Activated CD4-positive, alpha-beta memory T cell treated with anti-CD3 and anti-CD28 coated beads for 36 hours (primary cell): ENCODE data around the gene ABCC4. TPM values are rescaled to one million over a fixed set of nuclear protein-coding genes. Genes with fewer than 3 reads are reported as not detected.

Experiments
- CTCF ChIA-PET: fragments of 350-600 bp; sonication (Branson Sonifier 250); formaldehyde crosslinking; loops from one replicate; lab custom pipeline; 2021; ENCODE audit warnings: antibody characterized with exemption, inconsistent platforms; lab: Charles Lee
- POLR2A ChIA-PET: fragments of 350-600 bp; sonication (Branson Sonifier 250); formaldehyde crosslinking; loops from one replicate; lab custom pipeline; 2021; ENCODE audit warnings: antibody characterized with exemption; lab: Charles Lee
- DNase-seq: peaks from one replicate; pipeline ENCODE4 v3.0.0-alpha.2; 2020
- H3K27ac Mint-ChIP-seq: one replicate; pipeline ENCODE4 v1.8.0; 2021; ENCODE audit warnings: mixed read lengths
- H3K27me3 Mint-ChIP-seq: one replicate; pipeline ENCODE4 v1.8.0; 2021; ENCODE audit warnings: mixed read lengths
- H3K36me3 Mint-ChIP-seq: one replicate; pipeline ENCODE4 v1.8.0; 2021; ENCODE audit warnings: mixed read lengths
- H3K4me1 Mint-ChIP-seq: one replicate; pipeline ENCODE4 v1.8.0; 2021; ENCODE audit warnings: low read depth, mixed read lengths
- H3K4me3 Mint-ChIP-seq: one replicate; pipeline ENCODE4 v1.8.0; 2021; ENCODE audit warnings: mild to moderate bottlenecking, mixed read lengths
- H3K9me3 Mint-ChIP-seq: one replicate; pipeline ENCODE4 v1.8.0; 2021; ENCODE audit warnings: mixed read lengths
- intact Hi-C: fragments of 100-400 bp; cut with micrococcal nuclease; formaldehyde crosslinking; loops from one replicate; pipeline ENCODE4 v1.15.1; 2023
- total RNA-seq, 2 experiments: library from RNA; stranded (reverse); gene quantifications; one replicate each; pipeline ENCODE4 v1.2.3, GENCODE V29; 2021

ABCC4 gene
- total RNA-seq, 2 experiments from 2014 or later: 6.9 to 8.7 TPM

GRCh38 chr13:95137096-95137495 lies 164.2 kb downstream of the ABCC4 start:
- H3K27me3 Mint-ChIP-seq: no peaks in the 10 kb centered on the region
- DNase-seq: no peak
- no peaks in the 10 kb centered on the region for H3K4me1 Mint-ChIP-seq
- H3K4me3 Mint-ChIP-seq: no peak overlapping the region
- ChIA-PET POLR2A (no interaction called here), CTCF (interaction anchor here (1.1 kb wide), 1 partner anchor 52 kb away, joined by 3 read pairs; no protein-coding TSS in a partner anchor)
- peaks cover 35% of the 10 kb centered on the region for H3K36me3 Mint-ChIP-seq
- intact Hi-C loops: loop anchor here (2.0 kb wide), 1 partner anchor 36 kb away; no protein-coding TSS in a partner anchor
- no peak overlapping the region for H3K27ac Mint-ChIP-seq
- no peaks in the 10 kb centered on the region for H3K9me3 Mint-ChIP-seq

GRCh38 chr13:95136638-95137037 lies 164.6 kb downstream of the ABCC4 start:
- Mint-ChIP-seq H3K4me3 (no peak overlapping the region), H3K36me3 (peaks cover 33% of the 10 kb centered on the region), H3K27ac (no peak overlapping the region), H3K9me3 (no peaks in the 10 kb centered on the region), H3K4me1 (no peaks in the 10 kb centered on the region), H3K27me3 (no peaks in the 10 kb centered on the region)
- intact Hi-C loops: loop anchor here (2.0 kb wide), 1 partner anchor 36 kb away; no protein-coding TSS in a partner anchor
- ChIA-PET CTCF (no interaction called here), POLR2A (no interaction called here)
- DNase-seq: no peak

DNA sequence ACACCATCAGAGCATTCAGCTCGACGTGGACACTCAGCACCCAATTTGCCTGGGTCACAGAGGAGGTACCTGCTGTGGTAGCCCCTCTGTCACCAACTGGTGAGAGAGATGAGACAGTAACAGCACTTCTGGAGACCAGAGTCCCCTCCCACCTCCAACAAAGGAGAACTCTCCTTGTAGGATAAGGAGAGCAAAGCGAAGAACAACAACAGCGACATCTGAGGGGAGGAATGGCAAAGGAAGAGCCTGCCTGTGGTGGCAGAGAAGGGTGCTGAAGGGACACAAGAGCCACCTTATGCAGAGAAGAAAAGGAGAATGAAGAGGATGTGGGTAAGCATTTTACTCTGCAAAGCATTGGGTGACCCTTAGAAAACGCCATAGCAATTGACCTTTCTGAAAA lies 167.8 kb downstream of the ABCC4 start:
- DNase-seq: no peak
- Mint-ChIP-seq H3K36me3 (peaks cover 12% of the 10 kb centered on the region), H3K27ac (no peak overlapping the region), H3K9me3 (no peaks in the 10 kb centered on the region), H3K4me1 (no peaks in the 10 kb centered on the region), H3K4me3 (no peak overlapping the region), H3K27me3 (no peaks in the 10 kb centered on the region)
- ChIA-PET CTCF (no interaction called here), POLR2A (no interaction called here)
- intact Hi-C loops: no loop called here

- H3K27ac Mint-ChIP-seq: no peak overlapping the region
- DNase-seq: no peak
- POLR2A ChIA-PET: no interaction called here
- peaks cover 7% of the 10 kb centered on the region for H3K36me3 Mint-ChIP-seq
- H3K4me3 Mint-ChIP-seq: no peak overlapping the region
- CTCF ChIA-PET: no interaction called here
- no peaks in the 10 kb centered on the region for H3K9me3 Mint-ChIP-seq
- H3K27me3 Mint-ChIP-seq: no peaks in the 10 kb centered on the region
- intact Hi-C loops: no loop called here
- H3K4me1 Mint-ChIP-seq: no peaks in the 10 kb centered on the region
Observed at GRCh38 chr13:95129004-95129403, 172.2 kb downstream of the ABCC4 start.

DNA sequence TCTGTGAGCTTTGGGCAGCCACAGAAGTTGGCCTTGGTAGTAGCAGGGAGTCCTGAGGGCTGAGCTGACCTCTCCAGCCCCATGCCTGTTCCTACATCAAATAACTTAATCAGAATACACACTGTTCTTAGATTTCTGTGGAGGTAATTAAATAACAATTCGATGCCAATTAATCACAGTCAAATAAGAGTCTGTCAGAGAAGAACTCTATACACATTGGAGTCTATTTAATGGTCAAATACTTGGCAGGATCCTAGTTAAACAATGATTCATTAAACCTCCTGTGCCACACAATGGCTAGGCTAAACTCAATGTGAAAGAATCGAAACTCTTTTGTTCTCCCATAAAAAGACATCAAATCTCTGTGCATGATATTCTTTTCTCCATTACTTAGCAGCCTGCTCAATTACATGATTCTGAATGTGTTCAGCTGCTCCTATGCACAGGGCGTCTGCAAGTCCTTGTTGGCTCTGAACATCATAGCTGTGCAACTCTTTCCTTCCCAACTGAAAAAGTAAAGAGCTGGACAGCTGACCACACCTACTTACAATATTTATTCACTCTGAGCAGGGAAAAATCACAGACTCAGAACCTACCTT lies 173.1 kb downstream of the ABCC4 start:
- POLR2A ChIA-PET: no interaction called here
- no peak for DNase-seq
- Mint-ChIP-seq H3K27me3 (no peaks in the 10 kb centered on the region), H3K27ac (no peak overlapping the region), H3K4me1 (no peaks in the 10 kb centered on the region), H3K4me3 (no peak overlapping the region), H3K36me3 (peaks cover 12% of the 10 kb centered on the region), H3K9me3 (no peaks in the 10 kb centered on the region)
- intact Hi-C loops: no loop called here
- CTCF ChIA-PET: no interaction called here

- H3K27me3 Mint-ChIP-seq: no peaks in the 10 kb centered on the region
- H3K36me3 Mint-ChIP-seq: peaks cover 18% of the 10 kb centered on the region
- no peak for DNase-seq
- no peak overlapping the region for H3K27ac Mint-ChIP-seq
- CTCF ChIA-PET: no interaction called here
- intact Hi-C loops: no loop called here
- H3K4me3 Mint-ChIP-seq: no peak overlapping the region
- H3K4me1 Mint-ChIP-seq: peaks cover 10% of the 10 kb centered on the region
- H3K9me3 Mint-ChIP-seq: no peaks in the 10 kb centered on the region
- POLR2A ChIA-PET: no interaction called here
Observed at GRCh38 chr13:95124959-95125358, 176.3 kb downstream of the ABCC4 start.

- no peak overlapping the region for H3K4me3 Mint-ChIP-seq
- peaks cover 19% of the 10 kb centered on the region for H3K36me3 Mint-ChIP-seq
- no peaks in the 10 kb centered on the region for H3K9me3 Mint-ChIP-seq
- DNase-seq: no peak
- intact Hi-C loops: no loop called here
- peaks cover 10% of the 10 kb centered on the region for H3K4me1 Mint-ChIP-seq
- CTCF ChIA-PET: no interaction called here
- no peak overlapping the region for H3K27ac Mint-ChIP-seq
- POLR2A ChIA-PET: no interaction called here
- no peaks in the 10 kb centered on the region for H3K27me3 Mint-ChIP-seq
Observed at GRCh38 chr13:95123726-95124125, 177.5 kb downstream of the ABCC4 start.

DNA sequence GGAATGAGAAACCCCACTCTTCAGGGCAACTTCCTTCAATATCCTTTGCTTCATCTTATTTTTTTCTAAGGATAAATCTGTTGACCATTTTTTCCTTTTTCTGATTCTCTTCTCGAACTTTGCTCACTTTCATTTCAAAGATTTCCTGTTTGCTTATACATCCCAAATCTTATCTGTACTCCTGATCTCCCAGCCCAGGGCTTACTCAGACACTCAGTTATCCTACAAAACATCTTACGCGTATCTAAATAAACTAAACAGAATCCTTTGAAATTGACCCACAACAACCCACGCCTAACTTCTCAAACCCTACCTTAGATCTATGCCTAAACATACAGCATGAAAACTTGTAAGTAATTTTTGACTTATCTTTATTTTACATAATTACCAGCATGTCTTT lies 179.2 kb downstream of the ABCC4 start:
- DNase-seq: no peak
- ChIA-PET POLR2A (no interaction called here), CTCF (no interaction called here)
- Mint-ChIP-seq H3K4me3 (no peak overlapping the region), H3K36me3 (peaks cover 19% of the 10 kb centered on the region), H3K27ac (no peak overlapping the region), H3K27me3 (no peaks in the 10 kb centered on the region), H3K9me3 (no peaks in the 10 kb centered on the region), H3K4me1 (peaks cover 10% of the 10 kb centered on the region)
- intact Hi-C loops: no loop called here

DNA sequence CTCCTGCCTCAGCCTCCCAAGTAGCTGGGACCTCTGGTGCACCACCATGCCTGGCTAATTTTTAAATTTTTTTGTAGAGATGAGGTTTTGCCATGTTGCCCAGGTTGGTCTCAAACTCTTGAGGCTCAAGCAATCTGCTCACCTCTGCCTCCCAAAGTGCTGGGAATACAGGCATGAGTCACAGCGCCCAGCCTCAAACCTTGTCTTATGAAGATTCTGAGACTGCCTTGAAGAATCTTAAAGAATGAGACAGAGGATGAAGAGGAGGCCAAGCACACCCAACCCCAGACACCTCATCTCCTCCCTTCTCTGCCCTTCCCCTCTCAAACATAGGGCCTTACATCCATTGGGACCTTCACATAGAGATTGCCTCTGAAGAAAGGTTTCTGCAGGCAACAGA lies 179.7 kb downstream of the ABCC4 start:
- CTCF ChIA-PET: no interaction called here
- Mint-ChIP-seq H3K9me3 (no peaks in the 10 kb centered on the region), H3K4me3 (no peak overlapping the region), H3K27me3 (no peaks in the 10 kb centered on the region), H3K27ac (no peak overlapping the region), H3K36me3 (peaks cover 19% of the 10 kb centered on the region), H3K4me1 (peaks cover 10% of the 10 kb centered on the region)
- intact Hi-C loops: no loop called here
- POLR2A ChIA-PET: no interaction called here
- DNase-seq: no peak

- ChIA-PET CTCF (no interaction called here), POLR2A (no interaction called here)
- H3K4me1 Mint-ChIP-seq: peaks cover 10% of the 10 kb centered on the region
- H3K36me3 Mint-ChIP-seq: peaks cover 21% of the 10 kb centered on the region
- no peak overlapping the region for H3K27ac Mint-ChIP-seq
- no peak overlapping the region for H3K4me3 Mint-ChIP-seq
- intact Hi-C loops: no loop called here
- H3K9me3 Mint-ChIP-seq: no peaks in the 10 kb centered on the region
- no peaks in the 10 kb centered on the region for H3K27me3 Mint-ChIP-seq
- no peak for DNase-seq
Observed at GRCh38 chr13:95120650-95121049, 180.6 kb downstream of the ABCC4 start.

DNA sequence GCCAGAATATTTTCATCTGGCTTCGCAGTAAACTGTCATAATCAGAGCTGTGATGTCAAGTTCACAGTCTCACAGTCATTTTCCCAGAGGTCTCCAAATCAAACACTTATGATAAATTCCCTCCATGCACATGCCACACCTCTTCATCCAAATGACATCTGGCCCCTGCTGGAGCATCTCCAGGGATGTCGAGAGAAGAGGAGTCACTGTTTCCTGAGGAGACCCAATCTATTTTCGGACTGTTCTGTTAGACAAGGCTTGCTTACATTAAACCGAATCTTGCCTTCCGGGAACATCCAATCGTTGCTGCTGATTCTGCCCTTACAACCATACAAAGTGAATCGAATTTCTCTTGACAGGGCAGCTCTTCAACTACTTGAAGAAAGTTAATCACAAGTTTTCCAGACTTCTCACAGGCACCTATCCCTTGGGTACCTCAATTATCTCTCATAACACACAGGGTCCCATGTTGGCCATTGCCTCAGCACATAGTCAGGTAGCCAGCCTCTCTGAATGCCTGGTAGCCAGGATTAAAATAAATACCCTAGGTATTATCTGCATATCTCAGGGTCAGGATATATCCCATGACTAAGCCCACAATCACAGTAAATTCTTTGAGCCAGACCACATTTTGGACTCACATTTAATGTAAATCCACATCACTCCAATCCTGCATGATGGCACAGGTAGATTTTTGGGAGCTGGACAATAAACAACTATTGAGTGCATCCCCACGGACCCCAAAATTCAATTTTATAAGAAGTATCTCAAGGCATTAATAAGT lies 182.5 kb downstream of the ABCC4 start:
- CTCF ChIA-PET: no interaction called here
- POLR2A ChIA-PET: no interaction called here

GRCh38 chr13:95117092-95117491 lies 184.2 kb downstream of the ABCC4 start:
- Mint-ChIP-seq H3K27me3 (no peaks in the 10 kb centered on the region), H3K36me3 (peaks cover 18% of the 10 kb centered on the region), H3K4me3 (no peak overlapping the region), H3K27ac (no peak overlapping the region), H3K9me3 (no peaks in the 10 kb centered on the region), H3K4me1 (peaks cover 4% of the 10 kb centered on the region)
- no peak for DNase-seq
- intact Hi-C loops: no loop called here
- ChIA-PET POLR2A (no interaction called here), CTCF (no interaction called here)

More for the DNA sequence above, 182.5 kb downstream of the ABCC4 start:
- DNase-seq: no peak
- peaks cover 21% of the 10 kb centered on the region for H3K36me3 Mint-ChIP-seq
- H3K27ac Mint-ChIP-seq: no peak overlapping the region
- no peak overlapping the region for H3K4me3 Mint-ChIP-seq
- peaks cover 10% of the 10 kb centered on the region for H3K4me1 Mint-ChIP-seq
- H3K9me3 Mint-ChIP-seq: no peaks in the 10 kb centered on the region
- intact Hi-C loops: no loop called here
- H3K27me3 Mint-ChIP-seq: no peaks in the 10 kb centered on the region

DNA sequence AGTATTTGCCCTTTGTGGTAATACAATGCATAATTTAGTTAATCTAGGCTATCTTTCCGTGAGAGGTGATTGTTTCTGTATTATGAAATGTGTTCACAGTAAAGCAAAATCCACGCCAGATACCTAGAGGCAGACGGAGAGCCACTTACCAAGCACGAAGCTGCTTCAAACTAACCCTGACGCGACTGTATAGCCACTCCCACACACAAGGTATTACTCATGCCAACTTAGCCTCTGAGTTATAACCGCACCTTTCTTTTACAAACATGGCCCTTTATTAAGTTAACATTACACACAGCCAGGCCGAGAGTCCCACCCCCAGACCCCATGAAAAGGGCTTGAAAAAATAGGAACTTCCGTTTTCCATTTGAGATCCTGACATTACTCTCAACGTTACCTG lies 185.7 kb downstream of the ABCC4 start:
- POLR2A ChIA-PET: no interaction called here
- CTCF ChIA-PET: no interaction called here
- H3K27me3 Mint-ChIP-seq: no peaks in the 10 kb centered on the region
- H3K9me3 Mint-ChIP-seq: no peaks in the 10 kb centered on the region
- intact Hi-C loops: no loop called here
- H3K4me1 Mint-ChIP-seq: no peaks in the 10 kb centered on the region
- no peak overlapping the region for H3K27ac Mint-ChIP-seq
- H3K4me3 Mint-ChIP-seq: no peak overlapping the region
- DNase-seq: no peak
- H3K36me3 Mint-ChIP-seq: peaks cover 12% of the 10 kb centered on the region
